OCI-LY7 (cell line): ENCODE data around the gene BRPF3. TPM values are rescaled to one million over a fixed set of nuclear protein-coding genes. Genes with fewer than 3 reads are reported as not detected.

Source experiments
- BruUV-seq: library from RNA; stranded (reverse); fragments of 400-500 nt; replicated peaks from 2 replicates; lab custom pipeline; 2021; lab: Mats Ljungman, UMichigan
- CTCF ChIA-PET: fragments of 300-600 bp; sonication (Branson Sonifier 250); formaldehyde crosslinking; loops from one replicate; lab custom pipeline; 2022; ENCODE audit warnings: antibody characterized with exemption; ENCODE audit not compliant: unreplicated experiment; lab: Charles Lee
- POLR2A ChIA-PET: fragments of 300-600 bp; sonication (Branson Sonifier 250); formaldehyde crosslinking; loops from one replicate; lab custom pipeline; 2022; ENCODE audit warnings: antibody characterized with exemption; lab: Charles Lee
- DNase-seq: peaks from one replicate; pipeline ENCODE4 v3.0.0-alpha.2; 2015; ENCODE audit warnings: low spot score
- H2AFZ ChIP-seq: fragments of 200-600 bp; sonication (generic), shearing (Covaris generic); 2 replicates; pipeline ENCODE4 v1.6.1; 2014; ENCODE audit warnings: mild to moderate bottlenecking, antibody characterized with exemption, low read length, moderate library complexity
- H3K27ac ChIP-seq: fragments of 200-600 bp; sonication (generic); 2 replicates; pipeline ENCODE4 v1.5.1; 2014; ENCODE audit warnings: mixed run types, low read depth, mild to moderate bottlenecking, moderate library complexity, low read length, inconsistent platforms; ENCODE audit not compliant: poor library complexity, severe bottlenecking
- H3K36me3 ChIP-seq: fragments of 200-600 bp; sonication (generic); 2 replicates; pipeline ENCODE4 v1.6.1; 2014; ENCODE audit warnings: mild to moderate bottlenecking, antibody characterized with exemption, low read length, moderate library complexity, mixed read lengths; ENCODE audit not compliant: insufficient read depth
- H3K4me1 ChIP-seq: fragments of 200-600 bp; sonication (generic); 2 replicates; pipeline ENCODE4 v1.5.1; 2014; ENCODE audit warnings: mild to moderate bottlenecking, low read length; ENCODE audit not compliant: insufficient read depth, poor library complexity, severe bottlenecking
- H3K4me2 ChIP-seq: fragments of 200-600 bp; sonication (generic); 2 replicates; pipeline ENCODE4 v1.6.1; 2014; ENCODE audit warnings: mild to moderate bottlenecking, low read length
- H3K4me3 ChIP-seq: fragments of 200-600 bp; sonication (generic); 2 replicates; pipeline ENCODE4 v1.5.1; 2014; ENCODE audit warnings: mild to moderate bottlenecking, low read depth, low read length; ENCODE audit not compliant: poor library complexity, severe bottlenecking
- H3K79me2 ChIP-seq: fragments of 200-600 bp; sonication (generic); 2 replicates; pipeline ENCODE4 v1.6.1; 2016; ENCODE audit warnings: low read depth, mild to moderate bottlenecking, low read length, moderate library complexity, mixed read lengths; ENCODE audit not compliant: insufficient read depth
- H3K9me2 ChIP-seq: fragments of 200-600 bp; sonication (generic); 2 replicates; pipeline ENCODE4 v1.6.1; 2016; ENCODE audit warnings: mild to moderate bottlenecking, low read length, mixed read lengths; ENCODE audit not compliant: insufficient read depth
- H3K9me3 ChIP-seq: fragments of 200-600 bp; sonication (generic); 2 replicates; pipeline ENCODE4 v1.6.1; 2014; ENCODE audit warnings: mild to moderate bottlenecking, mixed run types, low read length, mixed read lengths
- H4K20me1 ChIP-seq: fragments of 200-600 bp; sonication (generic); 2 replicates; pipeline ENCODE4 v1.6.1; 2014; ENCODE audit warnings: mild to moderate bottlenecking, antibody characterized with exemption, low read length, moderate library complexity, mixed read lengths; ENCODE audit not compliant: insufficient read depth
- CTCF ChIP-seq: fragments of 200-600 bp; sonication (generic); conservative IDR thresholded peaks from 2 replicates; pipeline ENCODE4 v1.5.1; 2014; ENCODE audit warnings: mild to moderate bottlenecking, antibody characterized with exemption, low read length, moderate library complexity, mixed read lengths
- EZH2phosphoT487 ChIP-seq: fragments of 200-600 bp; sonication (generic); IDR thresholded peaks from 2 replicates; pipeline ENCODE4 v1.6.1; 2018; ENCODE audit warnings: low read depth, borderline replicate concordance, mild to moderate bottlenecking, mixed run types, antibody characterized with exemption, low read length, moderate library complexity, mixed read lengths
- intact Hi-C: fragments of 100-400 bp; cut with micrococcal nuclease; formaldehyde crosslinking; loops from one replicate; pipeline ENCODE4 v1.10.0; 2022; ENCODE audit not compliant: unreplicated experiment
- total RNA-seq, 2 experiments: library from RNA; depleted of rRNA in 1 of 2; stranded (reverse); fragments of >200 nt in 1 of 2; shearing (Covaris generic) in 1 of 2; gene quantifications; 2 replicates each; pipeline ENCODE4 v1.2.3, GENCODE V29; 2014 to 2022

The BRPF3 gene
- total RNA-seq, 2 experiments from 2014 or later = 10.4 to 12.0 TPM

DNA sequence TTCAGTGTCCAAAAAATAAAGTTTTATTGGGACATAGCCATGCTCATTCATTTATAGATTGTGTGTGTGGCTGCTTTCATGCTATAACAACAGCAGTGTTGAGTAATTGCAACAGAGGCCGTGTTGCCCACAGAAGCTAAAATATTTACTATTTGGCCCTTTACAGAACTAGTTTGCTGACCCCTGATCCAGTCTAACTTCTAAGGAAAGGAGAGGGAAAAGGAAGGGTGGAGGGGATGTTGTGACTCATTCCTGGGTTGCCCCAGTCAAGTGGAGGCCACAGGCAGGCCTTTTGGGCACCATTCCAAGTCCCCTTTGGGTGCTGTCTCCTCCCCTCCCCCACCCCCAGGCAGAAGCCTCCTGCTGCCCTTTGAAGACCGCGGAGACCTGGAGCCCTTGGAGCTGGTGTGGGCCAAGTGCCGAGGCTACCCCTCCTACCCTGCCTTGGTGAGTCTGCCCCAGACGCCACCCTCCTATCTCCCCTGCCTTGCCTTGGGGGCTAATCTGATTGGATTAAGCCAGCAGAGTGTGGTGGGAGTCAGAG is 28.4 kb downstream of the BRPF3 start:
- Histone ChIP-seq H4K20me1 (no peaks in the 10 kb centered on the region), H3K4me2 (no peak overlapping the region), H3K9me3 (no peaks in the 10 kb centered on the region), H3K4me1 (no peaks in the 10 kb centered on the region), H3K79me2 (no peaks in the 10 kb centered on the region), H2AFZ (no peak overlapping the region), H3K9me2 (no peaks in the 10 kb centered on the region), H3K36me3 (peaks cover 15% of the 10 kb centered on the region), H3K4me3 (no peak overlapping the region), H3K27ac (no peak overlapping the region)
- DNase-seq = no peak
- intact Hi-C loops = no loop called here
- TF ChIP-seq CTCF (no peak), EZH2phosphoT487 (no peak)
- BruUV-seq = no TSS peak
- ChIA-PET CTCF (no interaction called here), POLR2A (no interaction called here)

GRCh38 chr6:36226438-36227047 is 30.0 kb downstream of the BRPF3 start:
- TF ChIP-seq EZH2phosphoT487 = no peak
- TF ChIP-seq CTCF = no peak
- Histone ChIP-seq H3K4me1 (no peaks in the 10 kb centered on the region), H3K79me2 (no peaks in the 10 kb centered on the region), H3K9me3 (no peaks in the 10 kb centered on the region), H2AFZ (no peak overlapping the region), H4K20me1 (no peaks in the 10 kb centered on the region), H3K9me2 (no peaks in the 10 kb centered on the region), H3K4me2 (no peak overlapping the region), H3K27ac (no peak overlapping the region), H3K4me3 (no peak overlapping the region), H3K36me3 (peaks cover 10% of the 10 kb centered on the region)
- DNase-seq = no peak
- POLR2A ChIA-PET = interaction anchor here (0.7 kb wide), 1 partner anchor 17 kb away, joined by 3 read pairs; no protein-coding TSS in a partner anchor
- CTCF ChIA-PET = no interaction called here
- no TSS peak for BruUV-seq
- intact Hi-C loops = no loop called here
